ENCODE measurements around the gene NPHP4. TPM values are rescaled to one million over a fixed set of nuclear protein-coding genes. Genes with fewer than 3 reads are reported as not detected.

Gene NPHP4
- polyA plus RNA-seq, 1 of the 3 experiments (the other 2 are of a cell fraction): 7.0 TPM

GRCh38 chr1:6040444-6040843 is 48.2 kb upstream of the NPHP4 start:
- DNase-seq: no peak
- 87% methylated on average over 13 of the region's 15 CpGs for WGBS (ENCODE audit: low lambda C conversion rate)

GRCh38 chr1:6039031-6039430 is 46.8 kb upstream of the NPHP4 start:
- H3F3A ChIP-seq (replicated peaks; ENCODE audit: insufficient read depth): no peaks in the 10 kb centered on the region
- H3K36me3 ChIP-seq (replicated peaks in 1 of 2; ENCODE audit: control insufficient read depth in 1 of 2, insufficient read depth in 2 of 2, low read length in 1 of 2): no peaks in the 10 kb centered on the region
- no peaks in the 10 kb centered on the region for H3K9me2 ChIP-seq
- H3K9me3 ChIP-seq: no peaks in the 10 kb centered on the region
- H3K4me2 ChIP-seq: no peak overlapping the region
- DNase-seq: no peak
- WGBS (ENCODE audit: low lambda C conversion rate): 76% methylated on average over 15 of the region's 15 CpGs
- H3K4me3 ChIP-seq (ENCODE audit: low read depth in 2 of 2, low read length in 1 of 2): no peak overlapping the region
- H3K9ac ChIP-seq: no peak overlapping the region
- no peaks in the 10 kb centered on the region for H3K27me3 ChIP-seq (ENCODE audit: insufficient read depth)
- ChIA-PET POLR2A (no interaction called here), CTCF (interaction anchor here (1.0 kb wide), 1 partner anchor 70 kb away, joined by 3 read pairs; no protein-coding TSS in a partner anchor)
- no peaks in the 10 kb centered on the region for H4K20me1 ChIP-seq (ENCODE audit: insufficient read depth)
- H2AFZ ChIP-seq (ENCODE audit: low read depth): no peak overlapping the region
- no peaks in the 10 kb centered on the region for H3K79me2 ChIP-seq (ENCODE audit: insufficient read depth)
- H3K27ac ChIP-seq (ENCODE audit: low read depth in 2 of 2, low read length in 1 of 2): no peak overlapping the region
- H3K4me1 ChIP-seq (ENCODE audit: control insufficient read depth in 1 of 2, insufficient read depth in 2 of 2, low read depth in 1 of 2, low read length in 1 of 2): peaks cover 5 to 26% of the 10 kb centered on the region in 2 experiments; a peak in 1 of 4 replicates
- TF ChIP-seq IRF3 (IDR thresholded peaks at IDR 0.05; ENCODE audit: low read depth, low read length) (no peak), YY1 (IDR thresholded peaks at IDR 0.05; ENCODE audit: low read depth) (no peak), FOXM1 (IDR thresholded peaks at IDR 0.05; ENCODE audit: low read depth) (no peak), SIN3A (IDR thresholded peaks at IDR 0.05; ENCODE audit: borderline replicate concordance, low read depth, low read length) (no peak), MEF2A (IDR thresholded peaks at IDR 0.05; ENCODE audit: borderline replicate concordance, low read depth) (no peak), RFX5 (IDR thresholded peaks at IDR 0.05; ENCODE audit: low read length) (no peak), RAD21 (IDR thresholded peaks at IDR 0.05; ENCODE audit: low read length) (no peak), FOXJ3 (CRISPR knock-in tag; IDR thresholded peaks at IDR 0.05) (no peak), USF1 (IDR thresholded peaks at IDR 0.05; ENCODE audit: borderline replicate concordance, low read depth) (no peak), NFIC (IDR thresholded peaks at IDR 0.05; ENCODE audit: borderline replicate concordance) (no peak), TAF1 (IDR thresholded peaks at IDR 0.05; ENCODE audit: borderline replicate concordance, low read depth, low read length) (no peak), POLR2AphosphoS5 (IDR thresholded peaks at IDR 0.05; ENCODE audit: low read depth, low read length) (no peak), REST (IDR thresholded peaks at IDR 0.05; ENCODE audit: low read depth, low read length) (no peak)

More at GRCh38 chr1:6040444-6040843, 48.2 kb upstream of the NPHP4 start:
- H3K36me3 ChIP-seq (replicated peaks in 1 of 2; ENCODE audit: control insufficient read depth in 1 of 2, insufficient read depth in 2 of 2, low read length in 1 of 2): no peaks in the 10 kb centered on the region
- no peak overlapping the region for H3K4me2 ChIP-seq
- H3K27me3 ChIP-seq (ENCODE audit: insufficient read depth): no peaks in the 10 kb centered on the region
- TF ChIP-seq POLR2AphosphoS5 (IDR thresholded peaks at IDR 0.05; ENCODE audit: low read depth, low read length) (no peak), NRF1 (IDR thresholded peaks at IDR 0.05; ENCODE audit: low read depth, low read length) (no peak), SIN3A (IDR thresholded peaks at IDR 0.05; ENCODE audit: borderline replicate concordance, low read depth, low read length) (no peak), MXI1 (IDR thresholded peaks at IDR 0.05; ENCODE audit: low read depth, low read length) (no peak), NFIC (IDR thresholded peaks at IDR 0.05; ENCODE audit: borderline replicate concordance) (no peak), EP300 (IDR thresholded peaks at IDR 0.05; ENCODE audit: borderline replicate concordance in 1 of 2, low read depth in 1 of 2, low read length in 1 of 2) (no peak), RCOR1 (IDR thresholded peaks at IDR 0.05; ENCODE audit: low read length) (no peak), FOSL2 (IDR thresholded peaks at IDR 0.05; ENCODE audit: borderline replicate concordance, low read depth) (no peak), RAD21 (IDR thresholded peaks at IDR 0.05; ENCODE audit: low read length) (no peak), SMC3 (IDR thresholded peaks at IDR 0.05; ENCODE audit: low read depth, low read length) (no peak), TAF1 (IDR thresholded peaks at IDR 0.05; ENCODE audit: borderline replicate concordance, low read depth, low read length) (no peak), ZBTB33 (IDR thresholded peaks at IDR 0.05; ENCODE audit: borderline replicate concordance, low read depth) (no peak)
- ChIA-PET POLR2A (no interaction called here), CTCF (interaction anchor here (1.0 to 2.1 kb wide), 3 partner anchors 16 to 59 kb away, joined by 3 to 8 read pairs (median 6); no protein-coding TSS in a partner anchor)
- no peak overlapping the region for H3K27ac ChIP-seq (ENCODE audit: low read depth in 2 of 2, low read length in 1 of 2)
- no peaks in the 10 kb centered on the region for H4K20me1 ChIP-seq (ENCODE audit: insufficient read depth)
- no peaks in the 10 kb centered on the region for H3K9me3 ChIP-seq
- H3K9me2 ChIP-seq: no peaks in the 10 kb centered on the region
- H3K79me2 ChIP-seq (ENCODE audit: insufficient read depth): no peaks in the 10 kb centered on the region
- H3K9ac ChIP-seq: no peak overlapping the region
- peaks cover 5 to 21% of the 10 kb centered on the region in 2 experiments; a peak in 1 of 4 replicates for H3K4me1 ChIP-seq (ENCODE audit: control insufficient read depth in 1 of 2, insufficient read depth in 2 of 2, low read depth in 1 of 2, low read length in 1 of 2)
- no peaks in the 10 kb centered on the region for H3F3A ChIP-seq (replicated peaks; ENCODE audit: insufficient read depth)
- H2AFZ ChIP-seq (ENCODE audit: low read depth): no peak overlapping the region
- no peak overlapping the region for H3K4me3 ChIP-seq (ENCODE audit: low read depth in 2 of 2, low read length in 1 of 2)
